Measurements from ENCODE around the gene PTPN14. TPM values are rescaled to one million over a fixed set of nuclear protein-coding genes. Genes with fewer than 3 reads are reported as not detected.
A peak's percentile ranks its signal among the peaks of the same experiment; 100 is the strongest.

The PTPN14 gene
- total RNA-seq (2021), result 83.3 to 88.4 TPM (median 86.4 TPM) in 3 replicates
- percentile 85 among the genes with signal in this experiment for Bru-seq, nascent RNA
- long read RNA-seq, experiment 1, full-length matches to known transcripts, result 13 of 55 reads
- long read RNA-seq, experiment 1, partial matches to known transcripts, result 8 of 55 reads
- long read RNA-seq, experiment 1, other reads (novel, unspliced or antisense), result 34 of 55 reads
- long read RNA-seq, experiment 2, full-length matches to known transcripts, result 1 of 65 reads
- long read RNA-seq, experiment 2, partial matches to known transcripts, result 1 of 65 reads
- long read RNA-seq, experiment 2, other reads (novel, unspliced or antisense), result 63 of 65 reads
- long read RNA-seq, experiment 3, result 0 reads

GRCh38 chr1:214551436-214552173 is at the start of gene PTPN14:
TSS of gene PTPN14 (minus strand) at chr1:214551602. CDS start at chr1:214464803, 86,799 bp downstream.
- H3K36me3 Mint-ChIP-seq, result no peaks in the 10 kb centered on the region
- DNase-seq (ENCODE audit: low spot score) (peak; percentile 94), ATAC-seq (peak; percentile 78)
- peak within 1 kb of the TSS; percentile 100 for H3K27ac Mint-ChIP-seq
- ChIA-PET CTCF (interaction anchor here (0.6 to 5.3 kb wide), 12 partner anchors 16 to 1759 kb away, joined by 3 to 33 read pairs (median 4); no protein-coding TSS in a partner anchor), POLR2A (interaction anchor here (0.6 to 4.3 kb wide), 22 partner anchors 10 to 235 kb away, joined by 3 to 30 read pairs (median 4); partner anchors contain the start of gene CENPF)
- TF ChIP-seq E2F1 (CRISPR knock-in tag; IDR thresholded peaks at IDR 0.05) (peak; percentile 11; the same call in 1 of the 2 replicates), ZNF281 (CRISPR knock-in tag; IDR thresholded peaks at IDR 0.05) (0 out of 2 replicates have a peak, but pooled peaks have one; percentile 0), SOX15 (CRISPR knock-in tag; IDR thresholded peaks at IDR 0.05) (no peak), MAX (CRISPR knock-in tag; IDR thresholded peaks at IDR 0.05) (no peak), TEAD1 (CRISPR knock-in tag; IDR thresholded peaks at IDR 0.05) (peak; percentile 99; the same call in 1 of the 2 replicates), PRRX2 (CRISPR knock-in tag; IDR thresholded peaks at IDR 0.05) (no peak), GABPB1 (CRISPR knock-in tag; IDR thresholded peaks at IDR 0.05) (0 out of 2 replicates have a peak, but pooled peaks have one; percentile 7), AFF4 (CRISPR knock-in tag; IDR thresholded peaks at IDR 0.05; ENCODE audit: borderline replicate concordance) (no peak), TEAD4 (CRISPR knock-in tag; IDR thresholded peaks at IDR 0.05) (peak; percentile 98), ZNF423 (CRISPR knock-in tag; IDR thresholded peaks at IDR 0.05) (peak; percentile 69; the same call in 1 of the 2 replicates), CREM (CRISPR knock-in tag; IDR thresholded peaks at IDR 0.05) (peak; percentile 66; the same call in 1 of the 2 replicates), NFYB (CRISPR knock-in tag; conservative IDR thresholded peaks at IDR 0.05; ENCODE audit: low read depth) (no peak), JUN (CRISPR knock-in tag; IDR thresholded peaks at IDR 0.05) (no peak), FOXK1 (CRISPR knock-in tag; IDR thresholded peaks at IDR 0.05) (peak; percentile 11; the same call in 1 of the 2 replicates), SP1 (CRISPR knock-in tag; conservative IDR thresholded peaks at IDR 0.05) (peak; percentile 17; the same call in 1 of the 2 replicates), ATF1 (CRISPR knock-in tag; IDR thresholded peaks at IDR 0.05) (0 out of 2 replicates have a peak, but pooled peaks have one; percentile 44), HMGXB4 (CRISPR knock-in tag; IDR thresholded peaks at IDR 0.05) (peak; percentile 52; the same call in 1 of the 2 replicates), KAT7 (CRISPR knock-in tag; IDR thresholded peaks at IDR 0.05; ENCODE audit: borderline replicate concordance) (0 out of 2 replicates have a peak, but pooled peaks have one; percentile 18)
- H3K4me3 Mint-ChIP-seq, result peak within 1 kb of the TSS; percentile 93
- no peaks in the 10 kb centered on the region for H3K27me3 Mint-ChIP-seq (ENCODE audit: low read depth)
- peaks cover 49% of the 10 kb centered on the region for H3K4me1 Mint-ChIP-seq
- H3K9me3 Mint-ChIP-seq, result no peaks in the 10 kb centered on the region
